ENCODE data around the gene NSMF.

DNA sequence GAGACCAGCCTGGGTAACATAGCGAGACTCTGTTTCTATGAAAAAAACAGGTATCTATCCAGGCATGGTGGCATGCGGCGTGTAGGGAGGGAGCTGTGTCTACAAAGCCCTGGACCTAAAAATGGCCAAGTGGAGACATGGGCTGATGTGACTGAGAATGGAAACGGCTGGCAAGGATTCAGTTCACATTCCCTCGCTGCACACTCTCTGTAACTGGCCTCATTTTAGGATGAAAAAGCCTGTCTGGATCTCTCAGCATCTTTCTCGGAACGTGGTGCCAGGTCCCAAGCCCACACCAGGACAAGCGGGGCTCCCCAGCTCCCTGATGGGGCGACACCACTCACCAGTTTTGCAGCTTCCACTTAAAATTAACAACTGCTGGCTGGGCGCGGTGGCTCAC is 49.6 kb downstream of the NSMF start:
- TF ChIP-seq ZNF133 (tag by site-specific recombination; IDR thresholded peaks at IDR 0.05) (no peak), GLIS2 (tag by site-specific recombination; IDR thresholded peaks at IDR 0.05) (no peak), ZNF571 (tag by site-specific recombination; IDR thresholded peaks at IDR 0.05) (no peak), ZNF76 (tag by site-specific recombination; IDR thresholded peaks at IDR 0.05; ENCODE audit: borderline replicate concordance, low read depth) (no peak), ZNF350 (tag by site-specific recombination; IDR thresholded peaks at IDR 0.05) (no peak)
- TF ChIP-seq, protein P1, sequence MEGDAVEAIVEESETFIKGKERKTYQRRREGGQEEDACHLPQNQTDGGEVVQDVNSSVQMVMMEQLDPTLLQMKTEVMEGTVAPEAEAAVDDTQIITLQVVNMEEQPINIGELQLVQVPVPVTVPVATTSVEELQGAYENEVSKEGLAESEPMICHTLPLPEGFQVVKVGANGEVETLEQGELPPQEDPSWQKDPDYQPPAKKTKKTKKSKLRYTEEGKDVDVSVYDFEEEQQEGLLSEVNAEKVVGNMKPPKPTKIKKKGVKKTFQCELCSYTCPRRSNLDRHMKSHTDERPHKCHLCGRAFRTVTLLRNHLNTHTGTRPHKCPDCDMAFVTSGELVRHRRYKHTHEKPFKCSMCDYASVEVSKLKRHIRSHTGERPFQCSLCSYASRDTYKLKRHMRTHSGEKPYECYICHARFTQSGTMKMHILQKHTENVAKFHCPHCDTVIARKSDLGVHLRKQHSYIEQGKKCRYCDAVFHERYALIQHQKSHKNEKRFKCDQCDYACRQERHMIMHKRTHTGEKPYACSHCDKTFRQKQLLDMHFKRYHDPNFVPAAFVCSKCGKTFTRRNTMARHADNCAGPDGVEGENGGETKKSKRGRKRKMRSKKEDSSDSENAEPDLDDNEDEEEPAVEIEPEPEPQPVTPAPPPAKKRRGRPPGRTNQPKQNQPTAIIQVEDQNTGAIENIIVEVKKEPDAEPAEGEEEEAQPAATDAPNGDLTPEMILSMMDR (tag by site-specific recombination; IDR thresholded peaks at IDR 0.05): no peak

Measured in HEK293 (cell line).